Stimulated activated CD8-positive, alpha-beta memory T cell treated with anti-CD3 and anti-CD28 coated beads, Interleukin-2, amount 100 ng/mL, for 48 hours (primary cell): ENCODE measurements around the gene DPH1.
"Not testable (repeated sequence)": the region's sequence is repeated elsewhere in the genome, so short reads cannot be mapped to it uniquely, and the experiment has no call there.

ENCODE experiments used
- DNase-seq, 2 donors: peaks; one replicate each; pipeline ENCODE4 v3.0.0-alpha.2; 2020; ENCODE audit warnings: low read depth in 2 of 2

DPH1 gene

GRCh38 chr17:2029911-2030778 lies at the start of gene DPH1:
Gene DPH1 (plus strand): TSS chr17:2030153. CDS start chr17:2030170, 17 bp downstream.
- DNase-seq = peak; percentile 80 to 81

- DNase-seq = no peak
Observed at GRCh38 chr17:1980665-1981250, 49.2 kb upstream of the DPH1 start.

GRCh38 chr17:1982793-1983366 lies 47.1 kb upstream of the DPH1 start:
- not testable (repeated sequence) for DNase-seq

GRCh38 chr17:1985093-1985492 lies 44.9 kb upstream of the DPH1 start:
- DNase-seq = no peak

DNA sequence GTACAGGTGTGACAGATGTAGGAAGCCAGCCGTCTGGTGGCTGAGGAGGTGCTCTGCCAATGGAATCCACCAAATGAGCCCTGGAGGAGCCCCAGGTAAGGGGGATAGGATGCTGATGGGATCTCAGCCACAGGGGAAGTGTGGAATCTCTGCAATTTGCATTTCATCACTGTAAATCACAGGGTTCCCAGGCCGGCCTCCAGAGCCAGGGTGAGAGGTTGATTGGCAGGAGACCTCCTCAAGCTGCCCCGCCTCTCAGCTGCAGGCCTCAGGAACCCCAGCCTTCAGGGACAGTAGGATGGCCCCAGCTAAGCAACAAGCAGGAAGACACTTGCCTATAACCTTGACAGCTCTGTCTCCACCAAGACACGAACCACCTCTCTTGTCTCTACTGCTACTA lies 44.3 kb upstream of the DPH1 start:
- DNase-seq = no peak

DNA sequence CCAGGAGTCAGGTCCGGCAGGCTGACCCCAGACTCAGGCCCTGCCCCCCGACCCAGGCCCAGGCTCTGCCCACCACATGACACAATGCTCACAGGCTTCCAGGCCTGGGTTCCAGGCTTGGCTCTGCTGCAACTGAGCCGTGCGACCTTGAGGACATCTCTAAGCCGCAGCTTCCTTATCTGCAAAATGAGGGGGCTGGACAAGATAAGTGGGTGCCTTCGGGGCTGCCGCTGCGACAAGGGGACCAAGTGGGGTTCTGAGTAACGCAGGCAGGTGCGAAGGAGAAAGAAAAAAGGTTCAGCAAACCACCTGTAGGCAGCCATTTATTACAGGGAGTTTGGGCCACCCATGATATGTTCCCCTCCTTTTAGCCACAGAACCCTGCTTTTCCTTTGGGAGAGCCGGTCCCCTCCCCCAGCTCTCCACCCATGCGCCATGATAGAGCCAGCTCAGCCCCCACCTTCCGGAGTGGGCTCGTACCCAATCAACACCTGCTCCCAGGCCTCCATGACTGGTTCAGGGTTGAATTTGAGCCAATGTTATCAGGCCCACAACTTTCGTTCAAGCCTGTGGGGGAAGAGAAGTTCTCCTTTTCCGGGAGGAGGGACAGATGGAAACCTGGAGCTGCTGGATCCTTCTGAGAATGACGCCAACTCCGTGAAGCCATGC lies 43.0 kb upstream of the DPH1 start:
- no peak for DNase-seq

DNA sequence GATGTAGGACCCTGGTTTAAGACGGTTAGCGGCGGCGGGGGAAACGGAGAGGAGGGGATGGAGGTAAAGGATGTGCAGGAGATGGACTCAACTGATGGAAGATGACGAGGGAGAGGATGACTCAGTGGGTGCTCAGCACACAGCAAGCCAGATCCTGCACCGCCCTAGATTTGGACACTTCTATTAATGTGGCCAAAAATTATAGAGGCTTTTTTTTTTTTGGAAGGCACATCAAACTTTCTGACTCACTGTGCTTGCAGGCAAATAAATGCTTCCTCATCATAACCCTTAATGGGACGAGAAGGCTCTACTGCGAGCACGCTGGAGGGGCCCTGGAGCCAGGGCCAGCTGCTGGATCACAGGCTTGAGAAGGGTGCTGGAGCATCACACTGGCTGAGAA lies 40.8 kb upstream of the DPH1 start:
- no peak for DNase-seq

GRCh38 chr17:1992541-1992940 lies 37.4 kb upstream of the DPH1 start:
- no peak for DNase-seq

- DNase-seq = no peak
Observed at GRCh38 chr17:1994707-1995106, 35.2 kb upstream of the DPH1 start.

DNA sequence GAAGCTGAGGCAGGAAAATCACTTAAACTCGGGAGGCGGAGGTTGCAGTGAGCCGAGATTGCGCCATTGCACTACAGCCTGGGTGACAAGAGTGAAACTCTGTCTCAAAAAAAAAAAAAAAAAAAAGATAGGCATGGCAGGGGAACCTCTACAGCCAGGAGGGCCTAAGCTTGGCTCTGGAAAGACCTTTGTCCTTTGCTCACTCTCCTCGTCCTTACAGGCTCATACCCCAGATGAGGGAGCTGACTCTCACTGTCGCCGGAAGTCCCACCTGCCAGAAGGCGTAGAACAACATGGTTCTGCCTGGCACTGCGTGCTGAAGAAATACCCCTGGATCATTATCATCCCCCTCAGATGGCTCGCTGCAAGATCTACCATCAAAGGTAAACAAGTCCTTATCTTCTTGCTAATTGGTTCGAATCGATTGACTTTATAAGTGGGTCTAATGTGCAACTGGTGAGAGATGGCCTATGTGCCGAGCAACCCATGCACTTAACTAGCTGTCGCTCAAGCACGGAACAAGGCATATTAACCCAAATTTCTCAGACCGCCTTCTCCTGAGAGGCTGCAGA lies 34.5 kb upstream of the DPH1 start:
- DNase-seq = no peak

DNA sequence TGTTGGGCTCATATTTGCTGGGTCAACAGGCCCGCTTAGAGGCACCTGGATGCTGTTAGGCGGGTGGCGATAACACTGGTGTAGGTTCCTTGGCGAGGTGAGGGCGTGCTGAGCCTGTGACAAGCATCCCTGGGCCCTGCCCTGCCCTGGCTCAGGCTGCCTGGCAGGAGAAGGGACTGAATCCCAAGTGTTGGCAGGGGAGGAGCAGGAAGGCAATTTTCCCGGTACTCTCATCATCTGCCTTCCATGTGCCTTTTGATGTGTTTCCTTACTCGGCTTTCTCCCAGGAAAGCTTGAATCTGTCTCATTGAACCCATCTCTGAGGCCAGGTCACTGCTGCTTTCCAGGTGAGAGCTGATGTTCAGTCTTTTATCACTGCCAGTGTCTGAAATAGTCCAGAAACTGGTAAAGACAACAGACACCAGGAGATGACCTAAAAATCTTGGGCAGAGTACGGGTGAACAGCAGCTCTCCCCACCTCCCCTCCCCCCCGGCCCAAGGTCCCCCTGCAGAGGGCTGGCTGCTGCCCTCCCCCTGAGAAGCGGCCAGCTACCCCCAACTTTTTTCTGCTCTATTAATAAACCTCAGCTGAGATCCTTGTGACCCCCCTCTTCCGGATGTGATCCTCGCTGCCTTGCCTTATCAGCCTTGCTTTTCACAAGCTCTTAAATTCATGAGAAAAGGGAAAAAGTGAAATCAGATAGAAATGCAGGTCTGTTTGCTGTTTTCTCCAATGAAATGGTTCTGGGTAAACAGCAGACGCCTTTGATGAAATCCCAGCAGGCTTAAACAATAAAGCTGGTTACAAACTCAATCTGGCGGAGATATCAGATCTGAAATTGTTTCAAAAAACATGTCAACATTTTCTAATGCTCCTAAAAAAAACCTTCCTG lies 33.8 kb upstream of the DPH1 start:
- no peak for DNase-seq

DNA sequence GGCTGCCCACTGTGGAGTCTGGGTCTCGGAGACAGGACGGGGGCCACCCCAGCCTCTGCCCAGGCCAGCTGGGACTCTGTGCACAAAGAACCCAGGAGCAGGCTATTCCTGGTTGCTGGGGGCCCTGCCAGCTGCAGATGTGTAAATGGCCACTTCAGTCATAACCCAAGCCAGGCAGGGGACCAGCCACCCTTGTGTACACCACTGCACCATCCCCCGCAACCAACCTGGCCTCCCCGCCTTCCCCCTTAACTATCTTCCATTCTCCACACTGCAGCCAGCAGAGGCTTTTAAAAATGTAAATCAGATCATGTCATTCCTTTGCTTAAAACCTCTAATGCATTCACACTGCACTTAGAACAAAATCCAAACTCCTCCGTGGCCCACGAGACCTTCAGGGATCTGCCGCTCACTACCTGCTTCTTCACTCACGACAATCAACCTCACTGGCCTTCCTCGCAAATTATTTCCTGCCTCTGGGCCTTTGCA lies 33.1 kb upstream of the DPH1 start:
- DNase-seq = no peak

DNA sequence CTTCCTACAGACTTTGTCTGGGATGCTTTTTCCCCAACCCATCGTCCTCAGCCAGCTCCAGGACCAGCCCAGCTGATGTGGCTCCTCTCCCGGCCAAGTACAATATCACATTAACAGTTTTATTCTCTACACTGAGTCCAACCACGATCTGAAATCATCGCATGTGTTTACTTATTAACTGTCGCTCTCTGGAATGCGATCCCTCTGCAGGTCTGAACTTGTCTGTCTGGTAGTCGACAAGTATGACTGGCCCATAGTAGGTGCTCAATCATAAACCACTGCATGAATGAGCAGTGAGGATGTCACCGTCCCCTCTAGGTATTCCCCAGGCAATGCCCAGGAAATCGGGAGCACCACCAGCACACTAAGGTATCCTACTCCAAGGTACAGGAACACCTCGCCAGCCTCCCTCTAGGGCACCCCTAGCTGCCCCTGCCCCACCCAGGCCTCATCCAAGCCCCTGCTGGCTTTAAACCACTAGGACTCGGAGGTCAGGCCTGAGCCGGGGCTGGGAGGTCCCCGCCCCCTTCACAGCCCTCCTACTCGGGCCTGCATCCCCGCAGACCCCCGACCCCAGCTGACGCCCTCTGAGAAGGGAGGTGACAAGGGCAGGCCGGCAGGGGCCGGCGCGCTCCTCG lies 32.5 kb upstream of the DPH1 start:
- DNase-seq = no peak

DNA sequence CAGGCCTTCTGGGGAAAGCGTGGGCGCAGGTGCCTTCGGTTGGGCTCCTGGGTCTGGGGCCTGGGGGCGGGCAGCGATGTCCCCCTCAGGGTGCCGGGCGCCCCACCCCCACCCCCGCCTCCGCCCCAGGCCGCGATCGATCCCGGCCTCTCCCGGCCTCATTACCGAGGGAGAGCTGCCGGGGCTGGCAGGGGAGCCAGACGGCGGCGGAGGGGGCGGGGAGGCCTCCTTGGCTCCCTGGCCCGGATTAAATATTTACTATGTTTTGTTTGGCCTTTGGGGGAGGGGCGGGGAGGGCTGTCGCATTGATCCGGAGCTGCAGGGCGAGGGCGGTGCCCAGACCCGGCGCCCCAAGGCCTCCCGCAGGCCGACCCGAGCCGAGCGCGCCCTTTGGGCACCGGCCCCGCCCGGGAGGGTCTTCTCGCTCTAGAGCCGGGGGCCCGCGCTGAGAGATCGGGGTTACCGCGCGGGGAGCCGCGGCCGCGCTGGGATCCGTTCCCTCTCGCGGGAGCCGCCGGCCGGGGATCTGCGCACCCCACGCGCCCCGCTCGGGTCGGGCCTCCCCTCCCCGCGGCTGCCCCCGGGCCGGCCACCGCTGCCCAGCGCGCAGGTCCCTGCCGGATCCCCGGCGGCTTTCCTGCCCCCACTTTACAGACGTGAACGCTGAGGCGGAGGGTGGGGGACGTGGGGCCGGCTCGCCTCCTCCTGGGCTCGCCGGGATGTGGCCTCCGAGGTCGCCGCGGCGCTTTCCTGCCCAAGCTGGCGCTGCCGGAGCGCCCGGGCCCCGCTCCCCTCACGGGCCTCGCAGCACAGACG lies 31.8 kb upstream of the DPH1 start:
- no peak for DNase-seq

DNA sequence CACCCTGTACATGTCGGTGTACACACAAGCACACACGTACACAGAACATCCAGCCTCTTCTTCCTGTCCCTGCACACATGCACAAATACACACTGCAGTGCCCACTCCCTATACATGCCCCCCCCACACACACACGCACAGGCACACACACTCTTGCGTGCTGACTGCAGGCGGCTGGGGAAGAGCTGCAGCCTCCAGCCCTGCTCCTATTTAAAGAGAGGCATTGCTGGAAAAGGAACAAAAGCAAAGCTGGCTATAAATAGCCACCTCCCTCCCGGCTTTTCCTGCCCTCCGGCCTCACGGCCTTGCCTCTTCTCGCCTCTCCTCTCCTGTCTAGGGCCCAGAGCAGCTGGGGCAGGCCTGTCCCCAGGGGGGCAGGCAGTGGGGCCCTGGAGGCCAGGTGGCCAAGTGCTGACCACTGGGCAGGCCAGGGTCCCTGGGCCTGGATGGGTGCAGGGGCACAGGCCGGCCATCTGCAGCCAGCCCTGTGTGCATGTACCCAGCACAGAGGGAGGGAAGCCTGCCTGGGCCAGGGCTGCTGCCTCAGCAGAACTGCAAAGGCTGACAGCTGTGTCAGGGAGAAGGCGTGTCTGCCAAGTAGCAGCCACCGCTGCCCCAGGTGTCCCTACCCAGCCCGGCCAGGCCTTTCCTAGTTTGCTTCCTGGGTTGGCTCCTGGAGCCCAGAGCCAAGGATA lies 30.2 kb upstream of the DPH1 start:
- no peak for DNase-seq

GRCh38 chr17:2002767-2003329 lies 27.1 kb upstream of the DPH1 start:
- no peak for DNase-seq

DNA sequence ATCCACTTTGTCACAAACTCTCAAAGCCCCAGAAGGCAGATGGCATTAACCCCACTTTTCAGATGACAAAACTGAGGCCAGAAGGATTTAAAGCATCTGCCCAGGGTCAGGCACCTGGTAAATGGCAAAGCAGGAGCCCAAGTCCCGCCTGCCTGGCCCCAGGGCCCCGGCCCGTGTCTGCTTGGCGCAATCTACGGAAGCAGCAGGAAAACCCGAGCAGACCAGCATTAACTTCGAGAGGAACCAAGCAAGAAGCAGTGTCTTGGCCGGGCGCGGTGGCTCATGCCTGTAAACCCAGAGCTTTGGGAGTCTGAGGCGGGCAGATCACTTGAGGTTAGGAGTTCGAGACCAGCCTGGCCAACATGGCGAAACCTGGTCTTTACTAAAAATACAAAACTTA lies 26.4 kb upstream of the DPH1 start:
- DNase-seq = no peak

DNA sequence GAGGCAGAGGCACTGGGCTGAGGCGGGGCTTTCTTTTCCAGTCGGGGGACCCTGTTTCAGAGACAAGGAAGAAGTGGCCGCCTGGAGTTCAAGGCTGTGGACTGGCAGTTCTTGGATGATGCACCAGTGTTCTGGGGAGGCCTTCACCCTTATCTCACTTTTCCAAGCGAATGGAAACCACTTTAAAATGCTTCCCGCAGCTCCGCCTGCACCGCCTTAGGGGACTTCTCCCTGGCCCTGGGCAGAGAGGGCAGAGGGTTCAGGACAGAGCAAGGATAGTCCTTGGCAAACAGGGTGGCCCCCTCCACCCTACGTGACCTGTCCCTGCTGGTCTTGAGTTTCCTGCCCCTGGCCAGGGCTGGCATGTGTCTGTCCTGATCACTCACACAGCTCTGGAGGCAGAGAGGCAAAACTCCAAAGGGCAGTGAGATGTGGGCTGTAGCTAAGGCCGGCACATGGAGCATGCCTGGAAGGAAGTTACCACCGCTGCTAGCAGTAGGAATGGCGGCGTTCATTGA lies 25.5 kb upstream of the DPH1 start:
- DNase-seq = no peak
